ENCODE data around the gene ZNF622.

DNA sequence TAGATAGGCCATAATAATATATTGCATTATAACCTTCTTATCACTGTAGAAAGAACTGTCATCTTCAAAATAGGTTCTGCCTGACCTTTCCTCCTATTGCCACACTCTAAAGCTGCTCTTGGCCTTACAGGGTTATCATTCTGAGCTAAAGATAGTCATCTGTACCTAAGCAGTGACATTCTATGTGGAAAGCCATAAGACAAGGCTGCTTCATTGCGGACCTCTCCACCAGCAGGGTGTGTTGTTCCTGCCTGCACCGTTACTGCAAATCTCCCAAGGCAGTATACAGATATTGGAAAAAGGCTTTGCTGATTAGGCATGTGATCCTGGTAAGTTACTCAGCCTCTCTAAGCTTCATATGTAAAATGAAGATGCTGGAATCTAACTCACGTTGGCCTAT is 8.1 kb downstream of the ZNF622 start:
- TF ChIP-seq, protein P1, sequence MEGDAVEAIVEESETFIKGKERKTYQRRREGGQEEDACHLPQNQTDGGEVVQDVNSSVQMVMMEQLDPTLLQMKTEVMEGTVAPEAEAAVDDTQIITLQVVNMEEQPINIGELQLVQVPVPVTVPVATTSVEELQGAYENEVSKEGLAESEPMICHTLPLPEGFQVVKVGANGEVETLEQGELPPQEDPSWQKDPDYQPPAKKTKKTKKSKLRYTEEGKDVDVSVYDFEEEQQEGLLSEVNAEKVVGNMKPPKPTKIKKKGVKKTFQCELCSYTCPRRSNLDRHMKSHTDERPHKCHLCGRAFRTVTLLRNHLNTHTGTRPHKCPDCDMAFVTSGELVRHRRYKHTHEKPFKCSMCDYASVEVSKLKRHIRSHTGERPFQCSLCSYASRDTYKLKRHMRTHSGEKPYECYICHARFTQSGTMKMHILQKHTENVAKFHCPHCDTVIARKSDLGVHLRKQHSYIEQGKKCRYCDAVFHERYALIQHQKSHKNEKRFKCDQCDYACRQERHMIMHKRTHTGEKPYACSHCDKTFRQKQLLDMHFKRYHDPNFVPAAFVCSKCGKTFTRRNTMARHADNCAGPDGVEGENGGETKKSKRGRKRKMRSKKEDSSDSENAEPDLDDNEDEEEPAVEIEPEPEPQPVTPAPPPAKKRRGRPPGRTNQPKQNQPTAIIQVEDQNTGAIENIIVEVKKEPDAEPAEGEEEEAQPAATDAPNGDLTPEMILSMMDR (IDR thresholded peaks at IDR 0.05) = no peak
- TF ChIP-seq POLR2A (IDR thresholded peaks at IDR 0.05) (no peak), EP300 (IDR thresholded peaks at IDR 0.05) (no peak), POLR2AphosphoS5 (IDR thresholded peaks at IDR 0.05) (no peak)

All from sigmoid colon (tissue), 4 donors.